Upper lobe of right lung (tissue), 1 donor: ENCODE results near the gene MCM5. TPM values are rescaled to one million over a fixed set of nuclear protein-coding genes. Genes with fewer than 3 reads are reported as not detected.
A peak's percentile ranks its signal among the peaks of the same experiment; 100 is the strongest.

Experiments
- ATAC-seq: fragments of 200-7000 bp; cut with Tn5 transposase; one replicate; pipeline ENCODE4 v1.9.1; 2020; ENCODE audit warnings: mild to moderate bottlenecking, moderate library complexity
- DNase-seq: peaks from one replicate; pipeline ENCODE4 v3.0.0-alpha.2; 2020
- H3K27ac ChIP-seq: fragments of 200-600 bp; one replicate; pipeline ENCODE4 v1.8.0; 2022
- H3K27me3 ChIP-seq: fragments of 200-600 bp; one replicate; pipeline ENCODE4 v1.8.0; 2022; ENCODE audit warnings: mild to moderate bottlenecking
- H3K36me3 ChIP-seq: fragments of 200-600 bp; one replicate; pipeline ENCODE4 v1.8.0; 2022
- H3K4me1 ChIP-seq: fragments of 200-600 bp; one replicate; pipeline ENCODE4 v1.8.0; 2022
- H3K4me3 ChIP-seq: fragments of 200-600 bp; one replicate; pipeline ENCODE4 v1.8.0; 2022; ENCODE audit warnings: mild to moderate bottlenecking
- H3K9me3 ChIP-seq: fragments of 200-600 bp; one replicate; pipeline ENCODE4 v1.8.0; 2022
- intact Hi-C: fragments of 100-400 bp; cut with DNase I; formaldehyde crosslinking; loops from one replicate; pipeline ENCODE4 v1.11.0; 2022
- total RNA-seq: library from RNA; stranded (reverse); fragmentation: NEBNext Ultra II Directional; extraction: Animal tissue kit (Norgen Biotek cat#: 25700); gene quantifications from one replicate; pipeline ENCODE4 v1.2.1, GENCODE V29; 2021
- TF ChIP-seq, protein P1 (sequence below): fragments of 200-600 bp; IDR thresholded peaks from one replicate; pipeline ENCODE4 v1.8.0; 2022; ENCODE audit warnings: antibody characterized with exemption
- donor health status: DM: no; HTN: yes; CAD: no; lungs with severe emphysema.

Gene MCM5
- total RNA-seq, 1 donor from 2014 or later = 22.1 TPM

- no peak overlapping the region for H3K27ac ChIP-seq
- H3K4me1 ChIP-seq = peaks cover 12% of the 10 kb centered on the region
- DNase-seq (no peak), ATAC-seq (no peak)
- H3K4me3 ChIP-seq = no peak overlapping the region
- no peaks in the 10 kb centered on the region for H3K9me3 ChIP-seq
- H3K36me3 ChIP-seq = peaks cover 4% of the 10 kb centered on the region
- TF ChIP-seq, protein P1, sequence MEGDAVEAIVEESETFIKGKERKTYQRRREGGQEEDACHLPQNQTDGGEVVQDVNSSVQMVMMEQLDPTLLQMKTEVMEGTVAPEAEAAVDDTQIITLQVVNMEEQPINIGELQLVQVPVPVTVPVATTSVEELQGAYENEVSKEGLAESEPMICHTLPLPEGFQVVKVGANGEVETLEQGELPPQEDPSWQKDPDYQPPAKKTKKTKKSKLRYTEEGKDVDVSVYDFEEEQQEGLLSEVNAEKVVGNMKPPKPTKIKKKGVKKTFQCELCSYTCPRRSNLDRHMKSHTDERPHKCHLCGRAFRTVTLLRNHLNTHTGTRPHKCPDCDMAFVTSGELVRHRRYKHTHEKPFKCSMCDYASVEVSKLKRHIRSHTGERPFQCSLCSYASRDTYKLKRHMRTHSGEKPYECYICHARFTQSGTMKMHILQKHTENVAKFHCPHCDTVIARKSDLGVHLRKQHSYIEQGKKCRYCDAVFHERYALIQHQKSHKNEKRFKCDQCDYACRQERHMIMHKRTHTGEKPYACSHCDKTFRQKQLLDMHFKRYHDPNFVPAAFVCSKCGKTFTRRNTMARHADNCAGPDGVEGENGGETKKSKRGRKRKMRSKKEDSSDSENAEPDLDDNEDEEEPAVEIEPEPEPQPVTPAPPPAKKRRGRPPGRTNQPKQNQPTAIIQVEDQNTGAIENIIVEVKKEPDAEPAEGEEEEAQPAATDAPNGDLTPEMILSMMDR = no peak
- H3K27me3 ChIP-seq = no peaks in the 10 kb centered on the region
- intact Hi-C loops = no loop called here
Measured at GRCh38 chr22:35401863-35402262, 1.9 kb downstream of the MCM5 start.

DNA sequence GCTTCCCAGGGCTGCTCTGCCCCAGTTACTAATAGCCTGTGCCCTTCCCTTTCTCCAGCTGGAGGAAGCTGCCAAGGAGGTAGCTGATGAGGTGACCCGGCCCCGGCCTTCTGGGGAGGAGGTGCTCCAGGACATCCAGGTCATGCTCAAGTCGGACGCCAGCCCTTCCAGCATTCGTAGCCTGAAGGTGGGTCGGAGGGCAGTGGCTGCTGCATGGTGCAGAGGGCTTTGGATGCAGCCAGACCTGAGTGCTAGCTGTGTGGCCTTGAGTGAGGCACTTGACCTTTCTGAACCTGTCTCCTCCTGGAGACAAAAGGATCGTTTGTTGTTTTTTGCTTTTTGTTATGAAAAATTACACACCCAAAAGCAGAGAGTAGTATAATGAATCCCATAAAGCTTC, 3.4 kb downstream of the MCM5 start:
- no peak overlapping the region for H3K27ac ChIP-seq
- TF ChIP-seq, protein P1 = no peak
- intact Hi-C loops = no loop called here
- DNase-seq (no peak), ATAC-seq (no peak)
- H3K27me3 ChIP-seq = no peaks in the 10 kb centered on the region
- H3K4me3 ChIP-seq = no peak overlapping the region
- peaks cover 12% of the 10 kb centered on the region for H3K4me1 ChIP-seq
- H3K36me3 ChIP-seq = peaks cover 18% of the 10 kb centered on the region
- no peaks in the 10 kb centered on the region for H3K9me3 ChIP-seq

DNA sequence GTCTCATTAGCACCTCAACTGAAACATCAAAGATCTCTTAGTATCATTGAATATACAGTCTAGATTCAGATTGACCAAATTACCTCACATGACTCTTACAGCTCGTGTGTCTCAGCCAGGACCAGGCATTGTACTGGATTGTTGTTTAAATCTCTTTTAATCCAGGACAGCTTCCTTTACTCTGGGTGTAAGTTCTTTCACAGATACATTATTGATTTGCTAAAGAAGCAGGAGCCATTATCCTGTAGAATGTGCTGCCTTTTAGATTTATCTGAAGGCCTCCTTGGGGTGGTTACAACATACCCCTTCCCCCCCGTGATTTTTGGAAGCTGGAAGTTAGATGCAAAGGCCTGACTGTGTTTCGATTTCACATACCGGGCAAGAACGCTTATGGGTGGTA, 4.2 kb downstream of the MCM5 start:
- ATAC-seq = no peak

DNA sequence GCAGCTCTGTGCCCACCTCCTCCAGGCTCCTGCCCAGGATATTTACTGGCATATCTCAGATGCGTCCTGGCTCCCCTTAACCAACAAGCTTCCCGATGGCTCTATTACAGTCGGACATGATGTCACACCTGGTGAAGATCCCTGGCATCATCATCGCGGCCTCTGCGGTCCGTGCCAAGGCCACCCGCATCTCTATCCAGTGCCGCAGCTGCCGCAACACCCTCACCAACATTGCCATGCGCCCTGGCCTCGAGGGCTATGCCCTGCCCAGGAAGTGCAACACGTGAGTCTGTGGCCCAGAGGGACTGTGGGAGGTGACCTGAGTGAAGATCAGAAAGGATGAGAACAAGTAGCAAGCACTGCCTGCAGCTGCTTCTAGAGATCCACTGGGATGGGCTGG, 6.5 kb downstream of the MCM5 start:
- Histone ChIP-seq H3K36me3 (peaks cover 48% of the 10 kb centered on the region), H3K9me3 (no peaks in the 10 kb centered on the region), H3K4me1 (peaks cover 1% of the 10 kb centered on the region), H3K27me3 (no peaks in the 10 kb centered on the region), H3K27ac (no peak overlapping the region), H3K4me3 (no peak overlapping the region)
- ATAC-seq (no peak), DNase-seq (no peak)
- intact Hi-C loops = no loop called here
- TF ChIP-seq, protein P1 = no peak

More for the DNA sequence above, 4.2 kb downstream of the MCM5 start:
- TF ChIP-seq, protein P1 = no peak
- H3K36me3 ChIP-seq = peaks cover 26% of the 10 kb centered on the region
- DNase-seq = no peak
- H3K4me1 ChIP-seq = peaks cover 12% of the 10 kb centered on the region
- intact Hi-C loops = no loop called here
- H3K9me3 ChIP-seq = no peaks in the 10 kb centered on the region
- H3K4me3 ChIP-seq = no peak overlapping the region
- H3K27ac ChIP-seq = no peak overlapping the region
- no peaks in the 10 kb centered on the region for H3K27me3 ChIP-seq

- DNase-seq = no peak
- TF ChIP-seq, protein P1 = no peak
- Histone ChIP-seq H3K27ac (no peak overlapping the region), H3K4me1 (no peaks in the 10 kb centered on the region), H3K27me3 (no peaks in the 10 kb centered on the region), H3K36me3 (peaks cover 57% of the 10 kb centered on the region), H3K9me3 (no peaks in the 10 kb centered on the region), H3K4me3 (no peak overlapping the region)
- peak; percentile 11 for ATAC-seq
- intact Hi-C loops = no loop called here
Measured at GRCh38 chr22:35407362-35407761, 7.4 kb downstream of the MCM5 start.
